OCI-LY3 (cell line): Measurements from ENCODE around the gene PSMG2.

Experiments used
- CTCF ChIP-seq: fragments of 200-600, 300-600 bp; sonication (generic); IDR thresholded peaks from 2 replicates; pipeline ENCODE4 v1.5.1; 2014; ENCODE audit warnings: antibody characterized with exemption, low read length, low read depth
- EZH2phosphoT487 ChIP-seq: fragments of 200-600 bp; shearing (Covaris generic); IDR thresholded peaks from 2 replicates; pipeline ENCODE4 v1.6.1; 2018; ENCODE audit warnings: antibody characterized with exemption, mixed run types, low read depth

GRCh38 chr18:12721495-12722275 lies 18.8 kb downstream of the PSMG2 start:
- TF ChIP-seq CTCF (no peak), EZH2phosphoT487 (no peak)
